Nephron (organoid): ENCODE data around the gene ZNF33B.

Experiments used
- H3K27ac Mint-ChIP-seq, 3 experiments: 2 replicates each; pipeline ENCODE4 v1.8.0; 2020; ENCODE audit warnings: mixed read lengths in 3 of 3, mild to moderate bottlenecking in 2 of 3, moderate library complexity in 1 of 3
- H3K27me3 Mint-ChIP-seq: 2 replicates; pipeline ENCODE4 v1.8.0; 2021; ENCODE audit warnings: low read depth, mild to moderate bottlenecking, moderate library complexity, mixed read lengths
- H3K36me3 Mint-ChIP-seq: 2 replicates; pipeline ENCODE4 v1.8.0; 2020; ENCODE audit warnings: low read depth, mixed read lengths
- H3K4me1 Mint-ChIP-seq: 2 replicates; pipeline ENCODE4 v1.8.0; 2020; ENCODE audit warnings: mixed read lengths
- H3K4me3 Mint-ChIP-seq, 3 experiments: 2 replicates each; pipeline ENCODE4 v1.8.0; 2020; ENCODE audit warnings: mild to moderate bottlenecking in 3 of 3, mixed read lengths in 3 of 3, moderate library complexity in 2 of 3
- H3K9me3 Mint-ChIP-seq: 2 replicates; pipeline ENCODE4 v1.8.0; 2020; ENCODE audit warnings: mixed read lengths
- TF ChIP-seq, protein P1 (sequence below), 3 experiments: fragments of 200-600 bp; sonication (generic); IDR thresholded peaks; one replicate each; pipeline ENCODE4 v1.5.0; 2021; ENCODE audit warnings: antibody characterized with exemption in 3 of 3; ENCODE audit not compliant: unreplicated experiment in 3 of 3

ZNF33B gene

DNA sequence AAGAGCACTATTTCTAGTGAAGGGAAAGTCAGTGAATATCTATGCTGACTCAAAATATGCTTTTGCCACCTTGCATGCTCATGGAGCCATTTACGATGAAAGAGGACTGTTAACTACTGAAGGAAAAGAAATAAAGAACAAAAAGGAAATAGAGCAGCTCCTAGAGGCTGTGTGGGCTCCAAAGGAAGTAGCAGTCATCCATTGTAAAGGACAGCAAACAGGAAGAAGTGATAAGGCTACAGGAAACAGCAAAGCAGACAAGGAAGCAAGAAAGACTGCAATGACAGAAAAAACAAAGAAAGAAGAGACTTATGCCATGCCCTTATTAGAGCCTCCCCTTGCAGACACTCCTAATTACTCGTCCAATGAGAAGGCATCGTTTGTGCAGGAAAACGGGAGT, 12.0 kb upstream of the ZNF33B start:
- TF ChIP-seq, protein P1, sequence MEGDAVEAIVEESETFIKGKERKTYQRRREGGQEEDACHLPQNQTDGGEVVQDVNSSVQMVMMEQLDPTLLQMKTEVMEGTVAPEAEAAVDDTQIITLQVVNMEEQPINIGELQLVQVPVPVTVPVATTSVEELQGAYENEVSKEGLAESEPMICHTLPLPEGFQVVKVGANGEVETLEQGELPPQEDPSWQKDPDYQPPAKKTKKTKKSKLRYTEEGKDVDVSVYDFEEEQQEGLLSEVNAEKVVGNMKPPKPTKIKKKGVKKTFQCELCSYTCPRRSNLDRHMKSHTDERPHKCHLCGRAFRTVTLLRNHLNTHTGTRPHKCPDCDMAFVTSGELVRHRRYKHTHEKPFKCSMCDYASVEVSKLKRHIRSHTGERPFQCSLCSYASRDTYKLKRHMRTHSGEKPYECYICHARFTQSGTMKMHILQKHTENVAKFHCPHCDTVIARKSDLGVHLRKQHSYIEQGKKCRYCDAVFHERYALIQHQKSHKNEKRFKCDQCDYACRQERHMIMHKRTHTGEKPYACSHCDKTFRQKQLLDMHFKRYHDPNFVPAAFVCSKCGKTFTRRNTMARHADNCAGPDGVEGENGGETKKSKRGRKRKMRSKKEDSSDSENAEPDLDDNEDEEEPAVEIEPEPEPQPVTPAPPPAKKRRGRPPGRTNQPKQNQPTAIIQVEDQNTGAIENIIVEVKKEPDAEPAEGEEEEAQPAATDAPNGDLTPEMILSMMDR (IDR thresholded peaks at IDR 0.05; ENCODE audit: unreplicated experiment in 3 of 3) = no peak
- peak overlapping the region in 1 of 3 experiments; percentile 11 for H3K27ac Mint-ChIP-seq
- H3K9me3 Mint-ChIP-seq = peaks cover 4% of the 10 kb centered on the region
- no peak overlapping the region for H3K4me3 Mint-ChIP-seq
- H3K36me3 Mint-ChIP-seq = no peaks in the 10 kb centered on the region
- H3K4me1 Mint-ChIP-seq = no peaks in the 10 kb centered on the region
- H3K27me3 Mint-ChIP-seq = peaks cover 11% of the 10 kb centered on the region

DNA sequence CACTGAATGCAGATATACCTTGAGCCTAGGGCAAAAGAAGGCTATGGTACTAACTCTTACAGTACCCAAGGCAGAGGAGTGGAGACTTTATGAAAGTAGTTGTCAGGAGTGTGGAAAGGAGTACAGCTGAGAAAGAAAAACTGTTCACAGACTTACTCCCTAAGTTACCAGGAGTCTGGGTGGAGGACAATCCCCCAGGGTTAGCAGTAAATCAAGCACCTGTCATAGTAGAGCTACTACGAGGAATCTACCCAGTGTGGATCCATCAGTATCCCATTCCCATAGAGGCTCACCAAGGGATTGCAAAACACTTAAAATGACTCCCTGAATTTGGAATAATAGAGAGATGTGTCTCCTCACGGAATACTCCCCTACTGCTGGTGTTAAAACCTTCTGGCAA, 10.1 kb upstream of the ZNF33B start:
- Mint-ChIP-seq H3K4me3 (no peak overlapping the region), H3K27ac (no peak overlapping the region), H3K36me3 (no peaks in the 10 kb centered on the region), H3K4me1 (no peaks in the 10 kb centered on the region), H3K9me3 (peaks cover 4% of the 10 kb centered on the region), H3K27me3 (peaks cover 11% of the 10 kb centered on the region)
- TF ChIP-seq, protein P1 (IDR thresholded peaks at IDR 0.05; ENCODE audit: unreplicated experiment in 3 of 3) = no peak

DNA sequence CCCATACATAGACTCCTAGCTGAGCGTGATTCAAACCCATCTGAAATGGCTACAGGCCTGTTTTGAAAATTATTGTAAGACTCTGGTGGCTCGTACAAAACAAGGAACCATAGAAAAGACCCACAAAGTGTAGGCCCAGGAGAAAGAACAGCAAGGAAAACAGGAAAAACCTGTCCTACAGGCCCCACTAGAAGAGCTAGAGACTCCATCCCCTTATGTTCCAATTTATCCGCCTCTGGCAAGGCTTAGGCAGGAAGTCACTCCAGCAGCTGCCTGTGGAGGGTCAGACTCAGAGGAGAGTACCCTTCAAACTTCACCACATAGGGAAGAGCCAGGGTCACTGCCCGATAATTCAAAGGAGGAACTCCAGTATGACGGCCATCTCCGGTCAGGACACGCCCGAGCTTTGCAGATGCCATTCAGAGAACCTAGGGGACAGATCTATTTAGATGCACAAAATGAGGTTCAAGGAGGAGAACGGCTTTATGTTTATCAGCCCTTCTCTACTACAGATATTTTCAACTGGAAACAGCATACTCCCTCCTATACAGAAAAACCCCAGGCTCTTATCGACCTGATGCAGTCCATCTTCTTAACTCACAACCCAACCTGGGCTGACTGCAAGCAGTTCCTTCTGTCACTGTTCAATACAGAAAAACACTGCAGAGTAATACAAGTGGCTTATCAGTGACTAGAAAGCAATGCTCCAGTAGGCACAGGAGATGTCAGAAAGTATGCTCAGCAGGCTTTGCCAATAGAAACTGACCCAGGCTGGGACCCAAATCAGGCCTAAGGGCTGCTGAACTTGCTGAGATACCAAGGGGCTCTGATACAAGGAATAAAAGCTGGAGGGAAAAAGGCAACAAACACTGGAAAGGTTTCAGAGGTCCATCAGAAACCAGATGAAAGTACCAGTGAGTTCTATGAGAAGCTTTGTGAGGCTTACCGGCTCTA, 8.6 kb upstream of the ZNF33B start:
- no peaks in the 10 kb centered on the region for H3K4me1 Mint-ChIP-seq

DNA sequence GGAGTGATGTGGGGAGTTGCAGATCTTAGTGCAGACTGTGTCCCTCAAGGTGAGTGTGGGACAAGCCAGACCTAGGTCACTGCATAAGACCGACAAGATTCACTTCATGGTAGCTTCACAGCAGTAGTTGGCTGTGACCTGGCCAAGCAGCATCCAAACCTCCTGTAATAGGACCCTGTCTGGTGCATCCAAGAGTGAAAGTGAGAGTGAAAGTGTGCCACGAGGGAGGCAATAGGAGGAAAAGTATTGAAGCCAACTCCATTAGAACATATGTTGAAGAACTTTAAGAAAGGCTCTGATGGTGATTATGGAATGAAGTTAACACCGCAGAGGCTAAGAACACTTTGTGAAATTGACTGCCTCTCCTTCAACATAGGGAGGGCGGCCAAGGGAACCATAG, 7.8 kb upstream of the ZNF33B start:
- Mint-ChIP-seq H3K27ac (peak overlapping the region; percentile 76 to 86 (median 85)), H3K4me3 (no peak overlapping the region), H3K9me3 (peaks cover 4% of the 10 kb centered on the region), H3K4me1 (no peaks in the 10 kb centered on the region), H3K36me3 (no peaks in the 10 kb centered on the region), H3K27me3 (peaks cover 11% of the 10 kb centered on the region)
- TF ChIP-seq, protein P1 (IDR thresholded peaks at IDR 0.05; ENCODE audit: unreplicated experiment in 3 of 3) = no peak

More for the DNA sequence above, 8.6 kb upstream of the ZNF33B start:
- TF ChIP-seq, protein P1 (IDR thresholded peaks at IDR 0.05; ENCODE audit: unreplicated experiment in 3 of 3) = no peak
- Mint-ChIP-seq H3K27ac (peak overlapping the region; percentile 76 to 86 (median 85)), H3K4me3 (no peak overlapping the region), H3K36me3 (no peaks in the 10 kb centered on the region), H3K9me3 (peaks cover 4% of the 10 kb centered on the region), H3K27me3 (peaks cover 11% of the 10 kb centered on the region)

DNA sequence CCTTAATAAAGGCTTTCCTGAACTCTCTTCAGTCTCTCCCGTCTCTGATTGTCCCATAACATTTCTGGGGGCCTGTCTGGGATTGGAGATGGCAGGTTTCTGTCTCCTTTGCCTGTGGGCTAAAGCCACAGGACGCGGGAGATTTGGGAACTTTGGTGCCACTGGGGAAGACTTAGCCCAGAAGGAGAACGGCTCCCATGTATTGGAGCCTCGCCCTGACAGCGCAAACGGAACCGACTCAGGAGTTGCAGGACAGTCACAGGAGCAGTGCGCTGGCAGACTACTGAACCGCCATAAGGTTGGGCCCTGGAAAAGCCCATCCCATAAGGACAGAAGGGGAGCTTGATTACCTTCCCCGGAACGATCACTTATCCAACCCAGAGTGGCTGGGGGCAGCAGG, 7.1 kb upstream of the ZNF33B start:
- no peak overlapping the region for H3K4me3 Mint-ChIP-seq
- TF ChIP-seq, protein P1 (IDR thresholded peaks at IDR 0.05; ENCODE audit: unreplicated experiment in 3 of 3) = no peak
- no peaks in the 10 kb centered on the region for H3K36me3 Mint-ChIP-seq
- H3K9me3 Mint-ChIP-seq = peaks cover 4% of the 10 kb centered on the region
- no peaks in the 10 kb centered on the region for H3K4me1 Mint-ChIP-seq
- peaks cover 11% of the 10 kb centered on the region for H3K27me3 Mint-ChIP-seq
- H3K27ac Mint-ChIP-seq = peak overlapping the region in 2 of 3 experiments; percentile 85 to 86
